ENCODE data around the gene PRKG1. TPM values are rescaled to one million over a fixed set of nuclear protein-coding genes. Genes with fewer than 3 reads are reported as not detected.
A peak's percentile ranks its signal among the peaks of the same experiment; 100 is the strongest.

Gene PRKG1
- total RNA-seq, 1 experiment from 2014 or later: 7.4 TPM

- Histone ChIP-seq H2AFZ (ENCODE audit: low read length) (no peak overlapping the region), H3K9me2 (replicated peaks; ENCODE audit: low read length) (no peaks in the 10 kb centered on the region), H3K36me3 (ENCODE audit: low read depth, low read length) (no peaks in the 10 kb centered on the region), H3K27ac (ENCODE audit: low read length) (no peak overlapping the region), H3K9me3 (ENCODE audit: low read length) (no peaks in the 10 kb centered on the region), H3K4me1 (ENCODE audit: insufficient read depth, low read length) (no peaks in the 10 kb centered on the region), H3K79me2 (ENCODE audit: low read length) (no peaks in the 10 kb centered on the region), H3K27me3 (ENCODE audit: low read length) (no peaks in the 10 kb centered on the region), H3F3A (ENCODE audit: low read length, unreplicated experiment) (no peaks in the 10 kb centered on the region), H3K9ac (ENCODE audit: low read length) (no peak overlapping the region), H3K4me2 (ENCODE audit: low read length) (no peak overlapping the region), H3K4me3 (ENCODE audit: low read length) (no peak overlapping the region), H4K20me1 (ENCODE audit: low read length) (no peaks in the 10 kb centered on the region)
- DNase-seq (no peak), ATAC-seq (no peak)
- ChIA-PET CTCF (no interaction called here), POLR2A (ENCODE audit: unreplicated experiment) (no interaction called here)
- intact Hi-C loops (cut with micrococcal nuclease): no loop called here
- BruUV-seq (replicated peaks): no TSS peak
- TF ChIP-seq EZH2 (IDR thresholded peaks at IDR 0.05; ENCODE audit: low read length, unreplicated experiment) (no peak), CTCF (conservative IDR thresholded peaks at IDR 0.05; ENCODE audit: low read depth, low read length) (no peak), EZH2phosphoT487 (IDR thresholded peaks at IDR 0.05; ENCODE audit: borderline replicate concordance, low read length) (no peak)
These were observed 709.7 kb downstream of the PRKG1 start for GRCh38 chr10:51783941-51784340.

- DNase-seq: no peak
- Histone ChIP-seq H3K4me2 (ENCODE audit: low read length) (no peak overlapping the region), H3K27ac (ENCODE audit: low read length) (no peak overlapping the region), H3K9me2 (replicated peaks; ENCODE audit: low read length) (no peaks in the 10 kb centered on the region), H3K9me3 (ENCODE audit: low read length) (no peaks in the 10 kb centered on the region), H3K79me2 (ENCODE audit: low read length) (no peaks in the 10 kb centered on the region), H3K36me3 (ENCODE audit: low read depth, low read length) (no peaks in the 10 kb centered on the region), H4K20me1 (ENCODE audit: low read length) (no peaks in the 10 kb centered on the region), H2AFZ (ENCODE audit: low read length) (no peak overlapping the region), H3K4me1 (ENCODE audit: insufficient read depth, low read length) (no peaks in the 10 kb centered on the region), H3K4me3 (ENCODE audit: low read length) (no peak overlapping the region), H3F3A (ENCODE audit: low read length, unreplicated experiment) (no peaks in the 10 kb centered on the region), H3K9ac (ENCODE audit: low read length) (no peak overlapping the region), H3K27me3 (ENCODE audit: low read length) (no peaks in the 10 kb centered on the region)
- CTCF ChIA-PET: no interaction called here
- TF ChIP-seq CTCF (conservative IDR thresholded peaks at IDR 0.05; ENCODE audit: low read depth, low read length): 0 out of 2 replicates have a peak, but pooled peaks have one; percentile 21
- no peak for TF ChIP-seq EZH2 (IDR thresholded peaks at IDR 0.05; ENCODE audit: low read length, unreplicated experiment)
- no peak for TF ChIP-seq EZH2phosphoT487 (IDR thresholded peaks at IDR 0.05; ENCODE audit: borderline replicate concordance, low read length)
- ATAC-seq: no peak
- BruUV-seq (replicated peaks): no TSS peak
- intact Hi-C loops (cut with micrococcal nuclease): no loop called here
- POLR2A ChIA-PET (ENCODE audit: unreplicated experiment): no interaction called here
These were observed 711.9 kb downstream of the PRKG1 start for GRCh38 chr10:51786016-51786683.

DNA sequence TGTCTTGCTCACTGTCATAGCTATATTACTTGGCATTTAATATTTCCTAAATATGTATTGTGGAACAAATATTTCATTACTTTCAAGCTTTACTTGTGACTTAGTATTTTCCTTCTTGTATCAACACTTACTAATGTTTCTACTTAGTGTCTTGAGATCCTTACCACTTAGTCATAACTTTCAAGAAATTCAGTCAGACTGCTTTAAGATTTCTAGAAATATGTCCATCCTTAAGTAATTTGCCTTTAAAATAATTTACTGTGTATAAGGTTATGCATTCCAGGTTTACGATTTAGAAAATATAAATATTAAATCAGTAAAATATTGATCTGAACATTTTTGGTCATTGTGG, 712.4 kb downstream of the PRKG1 start:
- ChIA-PET CTCF (no interaction called here), POLR2A (ENCODE audit: unreplicated experiment) (no interaction called here)
- Histone ChIP-seq H3K27ac (ENCODE audit: low read length) (no peak overlapping the region), H2AFZ (ENCODE audit: low read length) (no peak overlapping the region), H3K27me3 (ENCODE audit: low read length) (no peaks in the 10 kb centered on the region), H3K9me3 (ENCODE audit: low read length) (no peaks in the 10 kb centered on the region), H3K4me2 (ENCODE audit: low read length) (no peak overlapping the region), H3K79me2 (ENCODE audit: low read length) (no peaks in the 10 kb centered on the region), H4K20me1 (ENCODE audit: low read length) (no peaks in the 10 kb centered on the region), H3F3A (ENCODE audit: low read length, unreplicated experiment) (no peaks in the 10 kb centered on the region), H3K4me3 (ENCODE audit: low read length) (no peak overlapping the region), H3K9ac (ENCODE audit: low read length) (no peak overlapping the region), H3K4me1 (ENCODE audit: insufficient read depth, low read length) (no peaks in the 10 kb centered on the region), H3K9me2 (replicated peaks; ENCODE audit: low read length) (no peaks in the 10 kb centered on the region), H3K36me3 (ENCODE audit: low read depth, low read length) (no peaks in the 10 kb centered on the region)
- no peak for ATAC-seq
- TF ChIP-seq CTCF (conservative IDR thresholded peaks at IDR 0.05; ENCODE audit: low read depth, low read length) (no peak), EZH2phosphoT487 (IDR thresholded peaks at IDR 0.05; ENCODE audit: borderline replicate concordance, low read length) (no peak), EZH2 (IDR thresholded peaks at IDR 0.05; ENCODE audit: low read length, unreplicated experiment) (no peak)
- BruUV-seq (replicated peaks): no TSS peak
- no peak for DNase-seq
- intact Hi-C loops (cut with micrococcal nuclease): loop anchor here (1.0 kb wide), 1 partner anchor 10 kb away; no protein-coding TSS in a partner anchor
